GM12892 (cell line): Measurements from ENCODE around the gene HOXA5.

Experiments used
- DNase-seq: peaks from one replicate; pipeline ENCODE4 v3.0.0; 2011; ENCODE audit not compliant: insufficient read length
- FAIRE-seq: peaks from 2 replicates; lab custom pipeline; 2011; peaks lifted over from hg19 to GRCh38; lab: Jason Lieb, UNC
- POLR2A ChIP-seq: IDR thresholded peaks from 2 replicates; pipeline ENCODE4 v1.6.1; 2011; ENCODE audit warnings: low read depth, low read length, control low read depth
- POLR2AphosphoS5 ChIP-seq: IDR thresholded peaks from 2 replicates; pipeline ENCODE4 v1.6.1; 2011; ENCODE audit warnings: low read depth, low read length, control low read depth
- TAF1 ChIP-seq: IDR thresholded peaks from 2 replicates; pipeline ENCODE4 v1.6.1; 2011; ENCODE audit warnings: low read depth, mild to moderate bottlenecking, control low read depth, low read length, borderline replicate concordance

HOXA5 gene

DNA sequence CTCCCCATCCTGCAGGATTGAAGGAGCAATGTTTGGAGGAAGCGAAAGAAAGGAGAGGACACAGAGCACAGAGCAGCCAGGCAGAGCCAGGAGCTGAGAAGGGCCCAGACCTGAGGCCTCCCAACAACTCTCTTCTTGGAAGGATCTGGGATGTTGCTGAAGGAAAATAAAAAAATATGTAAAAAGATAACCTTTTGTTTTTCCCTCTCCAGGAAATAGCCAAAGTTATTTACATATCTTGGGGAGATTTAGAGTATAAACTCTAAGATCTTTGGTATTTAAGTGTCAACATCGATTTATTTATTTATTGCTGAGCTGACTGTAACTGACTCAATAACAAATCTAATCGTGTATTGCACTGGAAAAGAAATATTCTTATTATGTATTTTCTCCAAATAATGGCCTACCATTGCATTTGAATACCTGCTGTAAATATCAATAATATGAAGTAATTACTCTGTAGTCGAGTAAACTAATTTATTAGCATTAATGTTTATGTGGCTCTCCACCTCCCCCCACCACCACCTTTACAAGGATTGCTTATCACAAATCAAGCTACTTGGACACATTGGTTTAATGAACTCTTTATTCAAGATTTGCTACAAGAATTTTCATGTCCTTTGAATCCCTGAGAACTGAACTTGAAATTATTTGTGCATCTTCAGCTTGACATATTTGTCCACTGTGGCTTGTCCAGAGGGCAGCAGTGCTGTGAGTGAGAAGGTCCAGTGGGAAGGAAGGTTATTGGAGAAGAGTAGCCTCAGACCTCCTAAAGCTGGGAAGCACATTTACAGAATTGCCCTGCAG lies 43.4 kb upstream of the HOXA5 start:
- DNase-seq (no peak), FAIRE-seq (no peak)
- no peak for TF ChIP-seq TAF1
- no peak for TF ChIP-seq POLR2AphosphoS5
- TF ChIP-seq POLR2A: no peak

DNA sequence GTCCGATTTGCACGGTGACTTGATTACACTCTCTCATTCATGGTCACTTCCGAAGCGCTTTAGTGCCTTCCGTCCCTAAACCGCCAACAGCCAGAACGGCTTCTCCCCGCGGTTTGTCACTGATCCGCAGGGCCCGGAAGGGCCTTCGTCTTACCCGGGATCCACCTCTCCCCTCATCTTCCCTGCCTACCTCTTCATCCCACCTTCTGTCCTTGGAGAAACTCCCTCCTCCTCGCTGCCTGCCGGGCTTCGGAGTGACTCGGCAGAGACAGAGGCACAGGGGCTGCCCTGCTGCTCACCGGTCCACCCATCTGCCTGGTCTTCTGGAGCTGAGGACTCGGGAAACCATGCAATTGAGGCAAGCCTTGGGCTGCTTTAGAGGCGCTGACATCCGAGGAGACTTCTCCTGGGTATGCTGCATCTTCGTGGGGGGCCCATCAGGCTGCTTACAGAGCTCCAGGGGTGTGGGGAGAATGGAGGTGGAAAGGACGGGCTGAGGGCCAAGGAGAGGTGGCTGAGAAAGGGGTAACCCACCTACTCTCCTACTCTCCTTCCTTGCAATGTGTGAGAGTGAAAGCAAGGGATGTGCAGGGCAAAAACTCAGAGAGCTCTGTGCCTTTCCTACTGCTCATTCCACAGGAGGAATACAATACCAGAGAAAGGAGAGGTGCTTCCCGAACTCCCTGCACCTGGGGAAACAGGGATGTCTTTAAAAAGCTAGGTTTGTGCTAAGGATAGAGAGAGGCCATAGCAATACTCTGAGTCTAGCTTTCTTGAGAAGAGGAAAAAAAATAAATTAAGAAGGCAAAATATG lies 42.6 kb upstream of the HOXA5 start:
- DNase-seq (no peak), FAIRE-seq (no peak)

DNA sequence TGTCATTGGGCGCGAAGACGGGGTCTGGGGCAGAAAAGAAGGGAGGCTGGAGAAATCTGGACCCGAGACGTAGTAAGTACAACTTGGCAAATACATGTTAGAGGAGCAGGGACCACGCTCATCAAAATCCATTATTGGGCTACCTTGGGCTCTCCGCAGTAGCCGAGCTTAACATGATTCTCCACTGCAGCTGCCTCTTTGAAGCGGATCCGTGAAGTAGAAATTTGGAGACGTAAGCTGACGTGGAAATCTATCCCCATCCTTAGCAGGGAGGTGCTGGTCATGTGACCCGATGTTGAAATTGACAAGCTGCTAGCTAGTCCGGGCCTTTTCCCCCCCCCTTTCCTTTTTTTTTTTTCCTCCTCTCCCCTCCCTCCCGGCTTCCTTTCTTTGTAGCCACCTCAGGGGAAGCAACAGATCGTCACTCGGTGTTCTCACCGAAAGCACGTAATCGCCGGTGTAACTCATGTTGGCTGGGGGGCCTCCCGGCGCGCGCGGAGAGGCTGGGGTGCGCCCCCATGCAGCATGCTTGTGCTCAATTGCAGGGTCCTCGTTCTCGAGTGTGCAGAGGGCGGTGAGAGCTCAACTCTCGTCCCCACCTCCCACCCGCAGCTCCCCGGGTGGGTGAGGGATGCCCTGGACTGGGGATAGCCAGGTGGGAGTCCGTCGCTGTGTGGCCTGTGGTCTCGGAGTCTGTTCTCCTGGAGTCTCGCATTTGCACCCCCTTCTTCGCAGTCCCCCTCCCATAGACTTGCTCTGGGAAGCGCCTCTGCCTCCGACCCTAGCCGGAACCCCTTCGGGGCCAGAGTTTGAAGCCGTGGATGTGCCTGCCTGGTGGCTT lies 41.8 kb upstream of the HOXA5 start, which contains the start of gene HOXA11:
Gene HOXA11 (minus strand): TSS at position 220 of the 841 bp plus-strand sequence. CDS start 88 bp downstream, at position 132.
- DNase-seq (no peak), FAIRE-seq (no peak)
- no peak for TF ChIP-seq POLR2A
- TF ChIP-seq POLR2AphosphoS5: no peak
- no peak for TF ChIP-seq TAF1

More for the DNA sequence above, 42.6 kb upstream of the HOXA5 start:
- TF ChIP-seq POLR2A (no peak), TAF1 (no peak), POLR2AphosphoS5 (no peak)

DNA sequence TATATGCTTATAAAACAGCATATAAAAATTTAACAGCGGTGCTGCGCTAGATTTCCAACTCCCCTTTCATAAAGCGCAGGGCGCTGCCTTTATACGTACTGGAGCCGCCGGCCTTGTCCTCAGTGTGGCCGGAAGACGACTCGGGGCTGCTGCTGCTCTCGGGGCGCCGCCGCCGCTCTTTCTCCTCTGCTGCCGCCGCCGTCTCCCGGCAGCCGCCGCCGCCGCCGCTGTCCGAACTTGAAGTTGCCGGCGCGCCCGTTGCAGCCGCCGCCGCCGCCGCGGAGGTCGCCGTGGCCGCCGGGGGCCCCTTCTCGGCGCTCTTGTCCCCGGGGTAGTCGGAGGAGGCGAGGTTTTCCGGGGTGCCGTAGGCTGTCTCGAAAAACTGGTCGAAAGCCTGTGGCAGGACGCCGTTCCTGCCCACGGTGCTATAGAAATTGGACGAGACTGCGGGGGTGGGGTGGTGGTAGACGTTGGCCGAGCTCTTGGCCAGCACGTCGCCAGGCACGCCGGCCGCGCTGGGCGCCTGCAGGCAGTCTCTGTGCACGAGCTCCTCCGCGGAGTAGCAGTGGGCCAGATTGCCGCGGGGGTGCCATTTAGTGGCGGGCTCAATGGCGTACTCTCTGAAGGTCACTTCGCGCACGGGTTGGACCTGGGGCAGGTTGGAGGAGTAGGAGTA lies 41.0 kb upstream of the HOXA5 start:
- no peak for FAIRE-seq
- TF ChIP-seq POLR2A (no peak), TAF1 (no peak), POLR2AphosphoS5 (no peak)
- no peak for DNase-seq

DNA sequence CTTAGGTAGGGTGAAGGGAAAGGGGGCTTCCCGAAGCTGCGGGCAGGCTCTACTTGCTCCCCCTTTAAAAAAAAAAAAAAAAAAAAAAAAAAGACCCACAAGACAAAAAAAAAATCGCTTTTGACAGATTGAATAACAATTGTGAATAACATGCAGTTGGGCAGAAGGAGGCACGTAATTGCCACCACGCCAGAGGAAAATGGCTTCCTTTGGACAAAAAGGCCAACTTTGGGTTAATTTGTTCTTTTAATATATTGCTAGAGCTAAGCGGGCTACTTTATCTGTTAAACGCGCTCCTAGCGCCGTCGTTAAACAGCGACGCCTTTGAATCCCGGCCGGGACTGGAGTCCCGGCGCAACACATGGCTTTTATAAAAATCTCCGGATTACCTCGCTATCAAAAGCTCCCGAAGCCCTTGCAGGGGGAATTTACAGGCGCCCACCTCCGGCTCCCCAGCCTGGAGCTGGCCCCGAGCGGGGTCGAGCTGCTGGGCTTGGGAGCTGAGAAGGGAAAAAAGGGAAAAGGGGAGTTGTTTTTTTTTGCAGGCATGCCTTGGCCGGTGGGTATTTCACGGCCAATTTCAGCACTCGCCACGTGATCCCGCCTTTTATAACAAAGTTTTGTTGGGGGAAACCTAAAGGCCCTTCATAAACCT lies 40.3 kb upstream of the HOXA5 start:
- TF ChIP-seq POLR2AphosphoS5: no peak
- TF ChIP-seq POLR2A: no peak
- no peak for TF ChIP-seq TAF1
- no peak for DNase-seq
- FAIRE-seq: no peak

DNA sequence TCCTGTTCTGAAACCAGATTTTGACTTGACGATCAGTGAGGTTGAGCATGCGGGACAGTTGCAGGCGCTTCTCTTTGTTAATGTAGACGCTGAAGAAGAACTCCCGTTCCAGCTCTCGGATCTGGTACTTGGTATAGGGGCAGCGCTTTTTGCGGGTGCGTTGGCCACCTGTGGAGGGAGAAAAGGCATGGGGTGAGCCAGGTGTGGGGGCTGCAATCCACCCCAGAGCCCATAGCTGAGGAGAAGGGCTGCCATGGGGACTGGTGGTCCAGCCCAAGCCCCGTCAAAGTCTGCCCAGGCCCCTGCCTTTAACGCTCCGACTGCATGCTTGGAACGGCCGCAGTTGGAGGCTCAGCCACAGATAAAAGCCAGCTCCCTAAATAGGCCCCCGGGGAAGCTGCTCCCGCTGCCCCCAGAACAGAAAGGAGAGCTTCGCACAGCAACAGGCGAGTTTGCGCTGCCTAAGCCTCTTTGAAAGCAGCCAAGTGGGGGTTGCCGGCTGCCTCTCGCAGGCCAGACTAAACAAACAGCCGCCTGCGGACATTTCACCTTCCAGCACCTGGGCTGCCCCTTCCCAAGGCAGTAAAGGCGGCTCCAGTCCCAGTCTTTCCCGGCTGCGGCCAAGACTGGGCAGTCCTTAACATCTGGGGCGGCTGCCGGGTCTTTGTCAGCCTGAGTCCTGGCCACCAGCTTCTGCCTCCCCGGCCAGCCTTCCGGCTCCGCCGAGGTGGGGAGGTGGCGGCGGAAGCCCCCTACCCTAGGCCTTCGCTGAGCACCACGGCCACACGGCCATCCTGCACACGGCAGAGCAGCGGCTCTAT lies 39.6 kb upstream of the HOXA5 start:
- DNase-seq (no peak), FAIRE-seq (no peak)
- TF ChIP-seq POLR2AphosphoS5 (no peak), POLR2A (no peak), TAF1 (no peak)

DNA sequence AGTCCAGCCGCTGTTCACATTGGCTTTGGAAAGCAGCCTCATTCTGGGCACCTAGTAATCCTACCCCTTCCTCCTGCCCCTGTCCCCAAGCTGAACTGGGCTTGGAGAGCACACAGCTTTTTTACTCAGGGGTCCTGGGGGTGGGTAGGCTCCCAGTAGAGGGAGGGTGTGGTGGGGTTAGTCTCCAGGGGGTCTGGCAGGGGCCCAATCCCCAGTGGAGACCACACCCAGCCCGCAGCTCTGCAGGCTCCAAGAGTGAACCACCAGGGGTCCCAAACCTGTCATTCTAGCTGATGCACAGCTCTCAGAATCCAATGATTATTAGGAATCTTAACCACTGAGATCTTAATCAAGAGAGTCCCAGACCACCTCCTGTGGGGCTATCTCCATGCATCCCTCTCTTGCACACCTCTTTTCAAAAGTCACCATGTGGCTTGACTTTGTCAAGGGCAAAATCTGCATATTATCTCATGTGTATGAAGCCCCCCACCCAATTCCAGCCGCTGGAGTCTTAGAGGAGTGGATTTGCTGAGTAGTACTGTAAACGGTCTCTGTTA lies 38.9 kb upstream of the HOXA5 start:
- DNase-seq (no peak), FAIRE-seq (no peak)
- TF ChIP-seq POLR2AphosphoS5 (no peak), TAF1 (no peak), POLR2A (no peak)

DNA sequence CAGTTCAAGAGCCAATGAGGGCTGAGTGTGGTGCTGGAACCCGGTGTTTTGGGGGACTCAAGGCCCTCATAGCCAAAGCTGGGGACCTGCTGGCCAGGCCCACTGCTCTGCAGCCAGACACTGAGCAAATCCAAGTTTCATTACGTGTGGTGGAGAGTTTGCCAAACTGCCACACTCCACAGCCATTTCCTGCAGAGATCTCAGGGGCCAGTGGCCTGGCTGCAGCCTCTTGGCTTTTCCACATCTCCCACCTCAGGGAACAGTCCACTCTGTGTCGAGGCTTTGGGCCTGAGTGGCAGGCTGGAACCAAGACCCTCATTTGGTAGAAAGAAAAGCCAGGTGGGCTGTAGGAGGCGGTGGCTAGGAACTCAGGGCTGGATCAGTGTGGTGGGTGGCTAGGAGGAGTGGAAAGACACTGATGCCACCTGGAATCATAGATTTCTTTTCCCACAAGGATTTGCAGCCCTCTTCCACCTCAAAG lies 38.4 kb upstream of the HOXA5 start:
- DNase-seq (no peak), FAIRE-seq (no peak)
- TF ChIP-seq TAF1: no peak
- no peak for TF ChIP-seq POLR2AphosphoS5
- TF ChIP-seq POLR2A: no peak

DNA sequence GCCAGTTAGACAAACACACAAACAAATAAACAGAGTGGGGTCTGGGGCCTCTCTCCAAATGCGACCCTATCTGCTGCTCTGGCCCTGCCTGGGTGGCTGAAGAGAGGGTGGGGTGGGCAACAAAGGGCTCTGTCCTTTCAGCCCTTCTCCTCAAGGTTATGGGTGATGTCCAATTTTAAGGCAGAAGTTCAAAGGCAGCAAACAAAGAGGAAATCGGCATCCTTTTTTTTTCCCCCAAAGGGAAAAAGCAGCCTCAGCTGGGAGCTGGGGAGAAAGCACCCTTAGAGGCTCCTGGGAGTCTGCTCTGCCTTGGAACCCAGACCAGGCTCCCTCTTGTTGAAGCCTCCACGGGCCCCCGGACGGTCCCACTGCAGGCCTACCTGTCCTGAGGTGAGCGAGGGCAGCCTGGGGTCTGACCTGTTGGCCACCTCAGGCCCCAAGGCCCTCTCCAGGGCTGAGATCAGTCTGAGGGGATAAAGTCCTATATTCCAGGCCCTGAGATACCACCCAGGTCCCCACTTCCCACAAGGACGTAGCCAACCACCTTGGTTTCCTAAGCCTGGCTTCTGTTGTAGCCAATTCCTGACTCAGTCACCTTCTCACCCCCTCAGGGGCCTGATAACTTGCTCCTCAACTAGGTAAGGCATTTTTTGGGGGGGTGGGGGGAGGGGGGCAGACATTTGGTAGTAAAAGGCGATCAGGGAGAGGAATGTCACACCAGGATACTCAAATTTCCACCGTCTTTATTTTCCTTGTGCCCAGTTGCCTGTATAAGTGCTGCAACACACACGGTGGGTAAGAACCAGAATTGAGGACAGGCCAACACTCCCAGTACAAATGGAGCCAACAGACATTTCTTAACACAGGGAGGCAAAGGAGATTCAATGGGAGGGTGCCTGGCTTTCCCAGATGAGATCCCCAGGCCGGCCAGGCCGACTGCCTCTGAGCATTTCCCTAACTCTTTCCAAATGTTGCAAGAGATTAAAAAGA lies 37.2 kb upstream of the HOXA5 start:
- TF ChIP-seq POLR2AphosphoS5 (no peak), POLR2A (no peak), TAF1 (no peak)
- FAIRE-seq (no peak), DNase-seq (no peak)
